K562 (cell line): ENCODE data around the gene MYMX. TPM values are rescaled to one million over a fixed set of nuclear protein-coding genes. Genes with fewer than 3 reads are reported as not detected.

ENCODE experiments used
- ATF7 ChIP-seq: fragments of 450-650 bp; IDR thresholded peaks from 2 replicates; pipeline ENCODE4 v1.7.1; 2014; ENCODE audit warnings: mild to moderate bottlenecking, moderate library complexity
- CXXC5 ChIP-seq: fragments of 250-450 bp; sonication (Bioruptor Pico); IDR thresholded peaks from 2 replicates; pipeline ENCODE4 v1.8.0; 2022; ENCODE audit warnings: inconsistent platforms, mild to moderate bottlenecking, moderate library complexity
- EWSR1 ChIP-seq: fragments of 450-650 bp; IDR thresholded peaks from 2 replicates; pipeline ENCODE4 v1.6.1; 2018; ENCODE audit warnings: borderline replicate concordance, mild to moderate bottlenecking, low read depth, moderate library complexity; ENCODE audit not compliant: partially characterized antibody
- RAD21 ChIP-seq, 2 experiments: fragments of 250-450 bp in 1 of 2; fragments of 450-650 bp in 1 of 2; sonication (Bioruptor Pico) in 1 of 2; formaldehyde crosslinking in 1 of 2; IDR thresholded peaks in 1 of 2; conservative IDR thresholded peaks in 1 of 2; 2 replicates each; pipeline versions ENCODE4 v1.4.0 to v1.8.0; 2020 to 2022; ENCODE audit warnings: mild to moderate bottlenecking in 2 of 2, moderate library complexity in 1 of 2
- SIN3B ChIP-seq: fragments of 450-650 bp; IDR thresholded peaks from 2 replicates; pipeline ENCODE4 v1.6.1; 2017; ENCODE audit warnings: low read depth, mild to moderate bottlenecking, moderate library complexity
- STAG1 ChIP-seq: sonication (generic); formaldehyde crosslinking; IDR thresholded peaks from 2 replicates; pipeline ENCODE4 v1.5.0; 2020; ENCODE audit warnings: missing genetic modification reagents, borderline replicate concordance
- ZC3H11A ChIP-seq: IDR thresholded peaks from 2 replicates; pipeline ENCODE4 v1.6.1; 2012; ENCODE audit warnings: low read depth, low read length, improper control_type of control experiment
- ZFX ChIP-seq: sonication (generic); formaldehyde crosslinking; IDR thresholded peaks from 2 replicates; pipeline ENCODE4 v1.8.0; 2022; ENCODE audit warnings: mild to moderate bottlenecking, missing genetic modification reagents, moderate library complexity
- ZNF134 ChIP-seq: fragments of 250-450 bp; sonication (Bioruptor Pico); conservative IDR thresholded peaks from 2 replicates; pipeline ENCODE4 v1.4.0; 2020
- ZNF24 ChIP-seq: fragments of 450-650 bp; IDR thresholded peaks from 2 replicates; pipeline ENCODE4 v1.6.1; 2016
- ZNF263 ChIP-seq: sonication (generic); formaldehyde crosslinking; IDR thresholded peaks from 2 replicates; pipeline ENCODE4 v1.8.0; 2022; ENCODE audit warnings: mild to moderate bottlenecking, missing genetic modification reagents, borderline replicate concordance
- ZNF76 ChIP-seq: fragments of 250-450 bp; sonication (Bioruptor Pico); IDR thresholded peaks from 2 replicates; pipeline ENCODE4 v1.4.0; 2020; ENCODE audit warnings: mild to moderate bottlenecking, moderate library complexity, borderline replicate concordance
- ZNF766 ChIP-seq: fragments of 200-800 bp; sonication (Bioruptor generic); conservative IDR thresholded peaks from 2 replicates; pipeline ENCODE4 v1.6.1; 2016; ENCODE audit warnings: missing genetic modification characterization, missing compliant biosample characterization
- polyA plus RNA-seq, 8 experiments: library from polyadenylated mRNA; depleted of rRNA in 4 of 8; stranded (reverse) in 5 of 8; unstranded in 3 of 8; fragments of >200 nt; fragmentation: Nextera tagmentation in 2 of 8; fragmentation: Illumina TruSeq in 1 of 8; extraction: Ambion mirVana in 2 of 8; extraction: Trizol in 1 of 8; gene quantifications; 2 replicates each; pipeline versions ENCODE4 v1.2.1 to v1.2.3, GENCODE V29; 2011 to 2014; ENCODE audit warnings: inconsistent platforms in 1 of 8, missing spikeins in 1 of 8
- total RNA-seq, 7 experiments: library from RNA; depleted of rRNA in 6 of 7; stranded (reverse); fragments of >200 nt in 6 of 7; fragmentation: Illumina TruSeq in 2 of 7; extraction: Trizol in 2 of 7; gene quantifications; 2 replicates each; pipeline versions ENCODE4 v1.2.1 to v1.2.3, GENCODE V29; 2011 to 2021; ENCODE audit warnings: low replicate concordance in 1 of 7
- TF ChIP-seq, protein P1 (sequence below): fragments of 200-800 bp; sonication (Bioruptor generic); IDR thresholded peaks from 2 replicates; pipeline ENCODE4 v1.6.1; 2017; ENCODE audit warnings: missing genetic modification characterization, missing compliant biosample characterization
- TF ChIP-seq, protein P2 (sequence below): fragments of 450-650 bp; IDR thresholded peaks from 2 replicates; pipeline ENCODE4 v1.6.1; 2017; ENCODE audit warnings: mild to moderate bottlenecking, moderate library complexity
- TF ChIP-seq, protein P3 (sequence below): conservative IDR thresholded peaks from 2 replicates; pipeline ENCODE4 v1.6.1; 2011; ENCODE audit warnings: low read depth, mild to moderate bottlenecking, low read length; ENCODE audit not compliant: control insufficient read depth
- TF ChIP-seq, protein P4 (sequence below): fragments of 450-650 bp; IDR thresholded peaks from 2 replicates; pipeline ENCODE4 v1.6.1; 2016
- TF ChIP-seq, protein P5 (sequence below), 3 experiments: fragments of 200-800 bp in 1 of 3; fragments of 250-450 bp in 1 of 3; fragments of 450-650 bp in 1 of 3; sonication (Bioruptor Pico) in 1 of 3; sonication (Bioruptor generic) in 1 of 3; formaldehyde crosslinking in 1 of 3; IDR thresholded peaks; 2 replicates each; pipeline versions ENCODE4 v1.6.1 to v1.8.0; 2016 to 2022; ENCODE audit warnings: mild to moderate bottlenecking in 2 of 3, missing genetic modification characterization in 2 of 3, missing compliant biosample characterization in 1 of 3, moderate library complexity in 1 of 3

MYMX gene
- total and polyA plus RNA-seq, 9 of the 15 experiments (the other 6 are each of a cell fraction or from before 2014, with no cell fraction given): 0.12 TPM; not detected in 8

DNA sequence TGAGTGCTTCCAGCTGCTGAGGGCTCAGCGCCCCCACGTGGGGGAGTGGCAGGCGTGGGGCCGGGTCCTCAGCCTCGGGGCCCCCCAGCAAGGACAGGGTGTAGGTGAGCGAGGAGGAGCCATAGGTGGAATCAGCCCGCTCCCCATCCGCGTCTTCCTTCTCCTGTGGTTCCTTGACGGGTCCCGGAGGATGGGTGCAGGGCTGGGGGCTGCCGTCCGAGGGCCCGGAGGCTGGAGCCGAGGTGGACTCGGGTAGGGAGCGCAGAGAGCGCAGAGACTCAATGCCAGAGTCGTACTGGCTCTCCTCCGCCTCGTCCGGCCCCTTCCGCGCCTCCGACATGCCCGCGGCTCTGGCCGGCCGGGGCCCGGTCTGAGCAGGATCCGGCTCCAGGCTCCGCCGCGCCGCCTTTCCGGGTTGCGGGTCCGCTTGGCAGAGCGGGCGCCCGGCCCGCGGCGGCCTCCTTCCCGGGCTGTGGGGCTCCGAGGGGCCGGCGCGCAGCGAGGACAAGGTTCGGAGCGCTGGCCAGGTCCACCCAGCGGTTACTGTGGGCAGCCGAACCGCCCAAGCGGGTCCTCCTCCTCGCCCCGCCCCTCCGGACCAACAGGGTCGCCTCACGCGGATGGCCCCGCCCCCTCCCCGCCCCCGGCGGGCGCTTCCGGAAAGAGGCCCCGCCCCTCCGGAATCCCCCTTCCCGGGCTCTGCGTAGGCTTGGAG, 48.4 kb downstream of the MYMX start, which contains the start of gene NFKBIE (continued):
- TF ChIP-seq RAD21 (CRISPR knock-in tag; conservative IDR thresholded peaks at IDR 0.05 in 1 of 2, IDR thresholded peaks at IDR 0.05 in 1 of 2): peak; percentile 23 to 75; a peak in 2 of 4 replicates
- peak; percentile 53 for TF ChIP-seq SIN3B
- no peak for TF ChIP-seq ZNF24
- TF ChIP-seq ZNF76 (CRISPR knock-in tag): no peak
- TF ChIP-seq, protein P1, sequence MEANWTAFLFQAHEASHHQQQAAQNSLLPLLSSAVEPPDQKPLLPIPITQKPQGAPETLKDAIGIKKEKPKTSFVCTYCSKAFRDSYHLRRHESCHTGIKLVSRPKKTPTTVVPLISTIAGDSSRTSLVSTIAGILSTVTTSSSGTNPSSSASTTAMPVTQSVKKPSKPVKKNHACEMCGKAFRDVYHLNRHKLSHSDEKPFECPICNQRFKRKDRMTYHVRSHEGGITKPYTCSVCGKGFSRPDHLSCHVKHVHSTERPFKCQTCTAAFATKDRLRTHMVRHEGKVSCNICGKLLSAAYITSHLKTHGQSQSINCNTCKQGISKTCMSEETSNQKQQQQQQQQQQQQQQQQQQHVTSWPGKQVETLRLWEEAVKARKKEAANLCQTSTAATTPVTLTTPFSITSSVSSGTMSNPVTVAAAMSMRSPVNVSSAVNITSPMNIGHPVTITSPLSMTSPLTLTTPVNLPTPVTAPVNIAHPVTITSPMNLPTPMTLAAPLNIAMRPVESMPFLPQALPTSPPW: peak; percentile 85
- TF ChIP-seq, protein P2, sequence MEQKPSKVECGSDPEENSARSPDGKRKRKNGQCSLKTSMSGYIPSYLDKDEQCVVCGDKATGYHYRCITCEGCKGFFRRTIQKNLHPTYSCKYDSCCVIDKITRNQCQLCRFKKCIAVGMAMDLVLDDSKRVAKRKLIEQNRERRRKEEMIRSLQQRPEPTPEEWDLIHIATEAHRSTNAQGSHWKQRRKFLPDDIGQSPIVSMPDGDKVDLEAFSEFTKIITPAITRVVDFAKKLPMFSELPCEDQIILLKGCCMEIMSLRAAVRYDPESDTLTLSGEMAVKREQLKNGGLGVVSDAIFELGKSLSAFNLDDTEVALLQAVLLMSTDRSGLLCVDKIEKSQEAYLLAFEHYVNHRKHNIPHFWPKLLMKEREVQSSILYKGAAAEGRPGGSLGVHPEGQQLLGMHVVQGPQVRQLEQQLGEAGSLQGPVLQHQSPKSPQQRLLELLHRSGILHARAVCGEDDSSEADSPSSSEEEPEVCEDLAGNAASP: no peak
- TF ChIP-seq CXXC5 (CRISPR knock-in tag): peak; percentile 63
- TF ChIP-seq STAG1 (CRISPR knock-in tag): peak; percentile 57; the same call in 1 of the 2 replicates
- TF ChIP-seq ZFX: peak; percentile 62
- peak; percentile 44; the same call in 1 of the 2 replicates for TF ChIP-seq ZNF766
- TF ChIP-seq, protein P3, sequence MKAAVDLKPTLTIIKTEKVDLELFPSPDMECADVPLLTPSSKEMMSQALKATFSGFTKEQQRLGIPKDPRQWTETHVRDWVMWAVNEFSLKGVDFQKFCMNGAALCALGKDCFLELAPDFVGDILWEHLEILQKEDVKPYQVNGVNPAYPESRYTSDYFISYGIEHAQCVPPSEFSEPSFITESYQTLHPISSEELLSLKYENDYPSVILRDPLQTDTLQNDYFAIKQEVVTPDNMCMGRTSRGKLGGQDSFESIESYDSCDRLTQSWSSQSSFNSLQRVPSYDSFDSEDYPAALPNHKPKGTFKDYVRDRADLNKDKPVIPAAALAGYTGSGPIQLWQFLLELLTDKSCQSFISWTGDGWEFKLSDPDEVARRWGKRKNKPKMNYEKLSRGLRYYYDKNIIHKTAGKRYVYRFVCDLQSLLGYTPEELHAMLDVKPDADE: peak; percentile 54
- TF ChIP-seq ZNF263 (CRISPR knock-in tag): peak; percentile 72
- peak; percentile 58; the same call in 1 of the 2 replicates for TF ChIP-seq ZNF134
- no peak for TF ChIP-seq EWSR1
- peak; percentile 33 for TF ChIP-seq ATF7
- TF ChIP-seq, protein P4, sequence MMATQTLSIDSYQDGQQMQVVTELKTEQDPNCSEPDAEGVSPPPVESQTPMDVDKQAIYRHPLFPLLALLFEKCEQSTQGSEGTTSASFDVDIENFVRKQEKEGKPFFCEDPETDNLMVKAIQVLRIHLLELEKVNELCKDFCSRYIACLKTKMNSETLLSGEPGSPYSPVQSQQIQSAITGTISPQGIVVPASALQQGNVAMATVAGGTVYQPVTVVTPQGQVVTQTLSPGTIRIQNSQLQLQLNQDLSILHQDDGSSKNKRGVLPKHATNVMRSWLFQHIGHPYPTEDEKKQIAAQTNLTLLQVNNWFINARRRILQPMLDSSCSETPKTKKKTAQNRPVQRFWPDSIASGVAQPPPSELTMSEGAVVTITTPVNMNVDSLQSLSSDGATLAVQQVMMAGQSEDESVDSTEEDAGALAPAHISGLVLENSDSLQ: peak; percentile 6; the same call in 1 of the 2 replicates
- TF ChIP-seq, protein P5, sequence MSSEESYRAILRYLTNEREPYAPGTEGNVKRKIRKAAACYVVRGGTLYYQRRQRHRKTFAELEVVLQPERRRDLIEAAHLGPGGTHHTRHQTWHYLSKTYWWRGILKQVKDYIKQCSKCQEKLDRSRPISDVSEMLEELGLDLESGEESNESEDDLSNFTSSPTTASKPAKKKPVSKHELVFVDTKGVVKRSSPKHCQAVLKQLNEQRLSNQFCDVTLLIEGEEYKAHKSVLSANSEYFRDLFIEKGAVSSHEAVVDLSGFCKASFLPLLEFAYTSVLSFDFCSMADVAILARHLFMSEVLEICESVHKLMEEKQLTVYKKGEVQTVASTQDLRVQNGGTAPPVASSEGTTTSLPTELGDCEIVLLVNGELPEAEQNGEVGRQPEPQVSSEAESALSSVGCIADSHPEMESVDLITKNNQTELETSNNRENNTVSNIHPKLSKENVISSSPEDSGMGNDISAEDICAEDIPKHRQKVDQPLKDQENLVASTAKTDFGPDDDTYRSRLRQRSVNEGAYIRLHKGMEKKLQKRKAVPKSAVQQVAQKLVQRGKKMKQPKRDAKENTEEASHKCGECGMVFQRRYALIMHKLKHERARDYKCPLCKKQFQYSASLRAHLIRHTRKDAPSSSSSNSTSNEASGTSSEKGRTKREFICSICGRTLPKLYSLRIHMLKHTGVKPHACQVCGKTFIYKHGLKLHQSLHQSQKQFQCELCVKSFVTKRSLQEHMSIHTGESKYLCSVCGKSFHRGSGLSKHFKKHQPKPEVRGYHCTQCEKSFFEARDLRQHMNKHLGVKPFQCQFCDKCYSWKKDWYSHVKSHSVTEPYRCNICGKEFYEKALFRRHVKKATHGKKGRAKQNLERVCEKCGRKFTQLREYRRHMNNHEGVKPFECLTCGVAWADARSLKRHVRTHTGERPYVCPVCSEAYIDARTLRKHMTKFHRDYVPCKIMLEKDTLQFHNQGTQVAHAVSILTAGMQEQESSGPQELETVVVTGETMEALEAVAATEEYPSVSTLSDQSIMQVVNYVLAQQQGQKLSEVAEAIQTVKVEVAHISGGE (CRISPR knock-in tag; IDR thresholded peaks at IDR 0.05): peak in 2 of 3 experiments; percentile 57 to 87; a peak in 3 of 6 replicates
- TF ChIP-seq ZC3H11A: no peak
